Coronary artery (tissue), 2 donors: ENCODE measurements around the gene HAS3.

ENCODE experiments used
- DNase-seq: peaks from one replicate; pipeline ENCODE4 v3.0.0-alpha.2; 2017; ENCODE audit warnings: low spot score
- H3K27ac ChIP-seq, 2 donors: fragments of 200-600 bp; sonication (generic); one replicate each; pipeline ENCODE4 v1.5.1; 2016 to 2019
- H3K4me3 ChIP-seq: fragments of 200-600 bp; sonication (generic); 2 replicates; pipeline ENCODE4 v1.5.1; 2016; ENCODE audit warnings: mild to moderate bottlenecking, moderate library complexity
- CTCF ChIP-seq: fragments of 200-600 bp; sonication (generic); IDR thresholded peaks from one replicate; pipeline ENCODE4 v1.5.1; 2019; ENCODE audit warnings: antibody characterized with exemption

The HAS3 gene

GRCh38 chr16:69089091-69089910 lies 16.2 kb upstream of the HAS3 start:
- no peak for TF ChIP-seq CTCF
- no peak for DNase-seq
- H3K4me3 ChIP-seq: no peak overlapping the region
- no peak overlapping the region for H3K27ac ChIP-seq

DNA sequence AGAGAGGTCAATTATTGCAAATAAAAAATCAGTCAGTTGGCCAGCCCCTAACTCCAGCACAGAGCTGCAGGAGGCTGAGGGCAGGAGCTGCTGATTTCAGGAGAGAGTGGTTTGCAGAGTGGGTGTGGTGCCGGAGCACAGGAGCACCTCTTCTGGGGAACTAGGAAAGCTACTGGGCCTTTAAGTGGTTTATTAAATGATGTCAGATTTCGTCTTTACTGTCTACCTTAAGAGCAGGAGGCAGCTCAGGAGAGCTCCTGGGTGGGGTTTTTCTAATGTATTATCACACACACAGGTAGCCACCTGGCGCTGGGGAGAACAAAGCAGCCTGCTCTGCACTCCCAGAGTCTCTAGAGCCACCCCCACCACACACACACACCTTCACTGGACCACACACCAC lies 11.5 kb upstream of the HAS3 start:
- Histone ChIP-seq H3K4me3 (no peak overlapping the region), H3K27ac (no peak overlapping the region)
- TF ChIP-seq CTCF: no peak
- DNase-seq: no peak

- DNase-seq: no peak
- Histone ChIP-seq H3K27ac (no peak overlapping the region), H3K4me3 (no peak overlapping the region)
- TF ChIP-seq CTCF: no peak
Measured at GRCh38 chr16:69094501-69094900, 11.0 kb upstream of the HAS3 start.

- no peak overlapping the region for H3K4me3 ChIP-seq
- DNase-seq: no peak
- H3K27ac ChIP-seq: no peak overlapping the region
- TF ChIP-seq CTCF: no peak
Measured at GRCh38 chr16:69095193-69095592, 10.3 kb upstream of the HAS3 start.

GRCh38 chr16:69100071-69100691 lies 5.3 kb upstream of the HAS3 start:
- H3K27ac ChIP-seq: no peak overlapping the region
- no peak for DNase-seq
- no peak for TF ChIP-seq CTCF
- H3K4me3 ChIP-seq: no peak overlapping the region

- no peak for TF ChIP-seq CTCF
- Histone ChIP-seq H3K27ac (no peak overlapping the region), H3K4me3 (peak overlapping the region; percentile 65)
- DNase-seq: no peak
Measured at GRCh38 chr16:69106491-69107315, 1.2 kb downstream of the HAS3 start.
